ENCODE measurements around the gene PRAC1.

Gene PRAC1

GRCh38 chr17:48747445-48748363, 25.4 kb upstream of the PRAC1 start:
- TF ChIP-seq CTCF (IDR thresholded peaks at IDR 0.05; ENCODE audit: low read depth, low read length) = no peak
- DNase-seq (ENCODE audit: low read depth in 2 of 2) = no peak
- no peak overlapping the region for H3K4me3 ChIP-seq (replicated peaks in 1 of 2; ENCODE audit: low read depth in 2 of 2, low read length in 2 of 2)

- no peak overlapping the region for H3K4me3 ChIP-seq (replicated peaks in 1 of 2; ENCODE audit: low read depth in 2 of 2, low read length in 2 of 2)
- no peak for DNase-seq (ENCODE audit: low read depth in 2 of 2)
- TF ChIP-seq CTCF (IDR thresholded peaks at IDR 0.05; ENCODE audit: low read depth, low read length) = no peak
Measured at GRCh38 chr17:48746916-48747444, 24.7 kb upstream of the PRAC1 start.

- H3K4me3 ChIP-seq (replicated peaks in 1 of 2; ENCODE audit: low read depth in 2 of 2, low read length in 2 of 2) = no peak overlapping the region
- TF ChIP-seq CTCF (IDR thresholded peaks at IDR 0.05; ENCODE audit: low read depth, low read length) = no peak
- no peak for DNase-seq (ENCODE audit: low read depth in 2 of 2)
Measured at GRCh38 chr17:48745381-48746275, 23.3 kb upstream of the PRAC1 start.

GRCh38 chr17:48740537-48740936, 18.2 kb upstream of the PRAC1 start:
- no peak for DNase-seq (ENCODE audit: low read depth in 2 of 2)
- no peak for TF ChIP-seq CTCF (IDR thresholded peaks at IDR 0.05; ENCODE audit: low read depth, low read length)
- H3K4me3 ChIP-seq (replicated peaks in 1 of 2; ENCODE audit: low read depth in 2 of 2, low read length in 2 of 2) = no peak overlapping the region

GRCh38 chr17:48738803-48739526, 16.6 kb upstream of the PRAC1 start:
- H3K4me3 ChIP-seq (replicated peaks in 1 of 2; ENCODE audit: low read depth in 2 of 2, low read length in 2 of 2) = no peak overlapping the region
- no peak for DNase-seq (ENCODE audit: low read depth in 2 of 2)
- no peak for TF ChIP-seq CTCF (IDR thresholded peaks at IDR 0.05; ENCODE audit: low read depth, low read length)

- no peak overlapping the region for H3K4me3 ChIP-seq (replicated peaks in 1 of 2; ENCODE audit: low read depth in 2 of 2, low read length in 2 of 2)
- no peak for DNase-seq (ENCODE audit: low read depth in 2 of 2)
- TF ChIP-seq CTCF (IDR thresholded peaks at IDR 0.05; ENCODE audit: low read depth, low read length) = no peak
Measured at GRCh38 chr17:48738424-48738802, 16.1 kb upstream of the PRAC1 start.
